A549 (cell line): ENCODE data around the gene IP6K3. TPM values are rescaled to one million over a fixed set of nuclear protein-coding genes. Genes with fewer than 3 reads are reported as not detected.

ENCODE experiments used
- ATAC-seq, 2 experiments: fragments of 200-7000 bp in 1 of 2; fragments of >200 bp in 1 of 2; cut with Nextera tagmentation in 1 of 2; cut with Tn5 transposase in 1 of 2; 3 replicates each; pipeline versions ENCODE4 v1.8.0 to v1.9.1; 2018 to 2020; ENCODE audit warnings: mild to moderate bottlenecking in 1 of 2, moderate library complexity in 1 of 2
- CTCF ChIA-PET: fragments of 300-600 bp; sonication (Branson Sonifier 250); formaldehyde crosslinking; extraction: SDS; loops from one replicate; lab custom pipeline; 2021; ENCODE audit warnings: antibody characterized with exemption, inconsistent platforms; lab: Yijun Ruan, JAX
- POLR2A ChIA-PET: fragments of 350-600 bp; formaldehyde crosslinking; extraction: SDS; loops from one replicate; lab custom pipeline; 2021; ENCODE audit warnings: antibody characterized with exemption, inconsistent platforms; lab: Yijun Ruan, JAX
- DNase-seq, 2 experiments: peaks; one replicate each; pipeline versions ENCODE4 v3.0.0 to v3.0.0-alpha.2; 2011 to 2016; ENCODE audit warnings: low read depth in 1 of 2, low spot score in 1 of 2
- FAIRE-seq: peaks from 2 replicates; lab custom pipeline; 2011; peaks lifted over from hg19 to GRCh38; lab: Jason Lieb, UNC
- H3K27ac ChIP-seq, 2 experiments: fragments of >200 bp; sonication (Bioruptor Twin); formaldehyde crosslinking; 3 replicates each; pipeline ENCODE4 v1.5.1; 2016 to 2017
- H3K4me1 ChIP-seq: fragments of >200 bp; sonication (Bioruptor Twin); formaldehyde crosslinking; 3 replicates; pipeline ENCODE4 v1.6.1; 2016
- H3K4me2 ChIP-seq: fragments of >200 bp; sonication (Bioruptor Twin); formaldehyde crosslinking; 3 replicates; pipeline ENCODE4 v1.6.1; 2016
- H3K4me3 ChIP-seq: fragments of >200 bp; sonication (Bioruptor Twin); formaldehyde crosslinking; 3 replicates; pipeline ENCODE4 v1.5.1; 2016
- H3K9me3 ChIP-seq: fragments of >200 bp; sonication (Bioruptor Twin); formaldehyde crosslinking; 3 replicates; pipeline ENCODE4 v1.6.1; 2016
- BCL3 ChIP-seq: fragments of >200 bp; sonication (Bioruptor Twin); formaldehyde crosslinking; IDR thresholded peaks from 3 replicates; pipeline ENCODE4 v1.6.1; 2016
- BHLHE40 ChIP-seq: IDR thresholded peaks from 2 replicates; pipeline ENCODE4 v1.6.1; 2012; ENCODE audit warnings: low read depth, low read length, inconsistent platforms
- CTCF ChIP-seq: fragments of >200 bp; sonication (Bioruptor Twin); formaldehyde crosslinking; IDR thresholded peaks from 3 replicates; pipeline ENCODE4 v1.5.1; 2016
- E2F6 ChIP-seq: IDR thresholded peaks from 2 replicates; pipeline ENCODE4 v1.6.1; 2012; ENCODE audit warnings: low read depth, borderline replicate concordance
- ELK1 ChIP-seq: fragments of 150-350 bp; IDR thresholded peaks from 2 replicates; pipeline ENCODE4 v1.6.1; 2014; ENCODE audit warnings: low read depth, mild to moderate bottlenecking, low read length
- EP300 ChIP-seq, 2 experiments: fragments of >200 bp; sonication (Bioruptor Twin); formaldehyde crosslinking; IDR thresholded peaks; 2 replicates in 1 of 2; 3 replicates in 1 of 2; pipeline ENCODE4 v1.6.1; 2016 to 2017
- FOSL2 ChIP-seq, 2 experiments: fragments of 450-650 bp in 1 of 2; fragments of >200 bp in 1 of 2; sonication (Bioruptor Twin) in 1 of 2; formaldehyde crosslinking; IDR thresholded peaks; 2 replicates each; pipeline versions ENCODE4 v1.5.0 to v1.6.1; 2016 to 2020; ENCODE audit warnings: mild to moderate bottlenecking in 1 of 2, moderate library complexity in 1 of 2
- HDAC2 ChIP-seq: fragments of 200-600 bp; sonication (generic); IDR thresholded peaks from 2 replicates; pipeline ENCODE4 v1.6.1; 2016
- JUNB ChIP-seq: fragments of >200 bp; sonication (Bioruptor Twin); formaldehyde crosslinking; IDR thresholded peaks from 2 replicates; pipeline ENCODE4 v1.6.1; 2016
- KDM5A ChIP-seq: fragments of 200-600 bp; sonication (generic); IDR thresholded peaks from 2 replicates; pipeline ENCODE4 v1.6.1; 2016; ENCODE audit warnings: antibody characterized with exemption, mild to moderate bottlenecking
- MAFK ChIP-seq: fragments of 450-650 bp; IDR thresholded peaks from 2 replicates; pipeline ENCODE4 v1.6.1; 2014; ENCODE audit not compliant: partially characterized antibody
- NPAS2 ChIP-seq: fragments of 250-450 bp; sonication (Bioruptor Pico); IDR thresholded peaks from 2 replicates; pipeline ENCODE4 v1.8.0; 2022; ENCODE audit warnings: mild to moderate bottlenecking, moderate library complexity, borderline replicate concordance
- NR3C1 ChIP-seq: fragments of >200 bp; sonication (Bioruptor Twin); formaldehyde crosslinking; IDR thresholded peaks from 3 replicates; pipeline ENCODE4 v1.6.1; 2017
- POLR2A ChIP-seq: IDR thresholded peaks from 2 replicates; pipeline ENCODE4 v1.6.1; 2012; ENCODE audit warnings: mild to moderate bottlenecking, low read length
- RAD21 ChIP-seq, 2 experiments: fragments of >200 bp in 1 of 2; sonication (Bioruptor Twin) in 1 of 2; formaldehyde crosslinking in 1 of 2; IDR thresholded peaks in 1 of 2; conservative IDR thresholded peaks in 1 of 2; 2 replicates in 1 of 2; 3 replicates in 1 of 2; pipeline ENCODE4 v1.6.1; 2012 to 2018; ENCODE audit warnings: inconsistent platforms in 1 of 2
- SREBF2 ChIP-seq: fragments of 450-650 bp; IDR thresholded peaks from 2 replicates; pipeline ENCODE4 v1.6.1; 2014; ENCODE audit warnings: mild to moderate bottlenecking, moderate library complexity
- TFCP2L1 ChIP-seq: fragments of 250-450 bp; sonication (Bioruptor Pico); IDR thresholded peaks from 2 replicates; pipeline ENCODE4 v1.5.0; 2021; ENCODE audit warnings: mild to moderate bottlenecking
- USF2 ChIP-seq: fragments of 450-650 bp; IDR thresholded peaks from 2 replicates; pipeline ENCODE4 v1.6.1; 2014; ENCODE audit warnings: antibody characterized with exemption
- WGBS: methylation state at CpG from one replicate; pipeline ENCODE4 v1.1.6; 2017; ENCODE audit errors: missing lambda C conversion rate; 5-methylcytosine and 5-hydroxymethylcytosine counted together
- polyA plus RNA-seq, 4 experiments: library from polyadenylated mRNA; depleted of rRNA in 3 of 4; stranded (reverse); fragments of >200 nt; fragmentation: RNase III in 1 of 4; extraction: RNeasy Plus Mini Kit Qiagen cat#74134 plus additional on column Dnase treatment in 1 of 4; gene quantifications; 2 replicates in 3 of 4; 3 replicates in 1 of 4; pipeline ENCODE4 v1.2.3, GENCODE V29; 2011 to 2017

The IP6K3 gene
- polyA plus RNA-seq, 2 of the 4 experiments (the other 2 are of a cell fraction) = 0.03 to 0.12 TPM

GRCh38 chr6:33719326-33719987, 27.2 kb downstream of the IP6K3 start:
- no peak overlapping the region for H3K4me3 ChIP-seq
- H3K9me3 ChIP-seq = no peaks in the 10 kb centered on the region
- DNase-seq (no peak), ATAC-seq (no peak), FAIRE-seq (no peak)
- no peak overlapping the region for H3K4me2 ChIP-seq
- 75% methylated on average over 11 of the region's 11 CpGs for WGBS
- ChIA-PET CTCF (interaction anchor here (1.0 to 1.3 kb wide), 2 partner anchors 43 to 435 kb away, joined by 3 to 5 read pairs; no protein-coding TSS in a partner anchor), POLR2A (no interaction called here)
- no peaks in the 10 kb centered on the region for H3K4me1 ChIP-seq
- H3K27ac ChIP-seq = no peak overlapping the region
- TF ChIP-seq RAD21 (conservative IDR thresholded peaks at IDR 0.05 in 1 of 2, IDR thresholded peaks at IDR 0.05 in 1 of 2) (no peak), ELK1 (no peak), HDAC2 (no peak), USF2 (no peak), BHLHE40 (no peak), TFCP2L1 (no peak), KDM5A (no peak), POLR2A (no peak), E2F6 (no peak), BCL3 (no peak), CTCF (no peak), JUNB (no peak), EP300 (IDR thresholded peaks at IDR 0.05) (no peak), NR3C1 (no peak), MAFK (no peak), FOSL2 (IDR thresholded peaks at IDR 0.05) (no peak), FOSL2 (CRISPR knock-in tag; IDR thresholded peaks at IDR 0.05) (no peak)

GRCh38 chr6:33718713-33719112, 28.0 kb downstream of the IP6K3 start:
- Histone ChIP-seq H3K4me1 (no peaks in the 10 kb centered on the region), H3K27ac (no peak overlapping the region), H3K9me3 (no peaks in the 10 kb centered on the region), H3K4me3 (no peak overlapping the region), H3K4me2 (no peak overlapping the region)
- POLR2A ChIA-PET = no interaction called here
- FAIRE-seq (no peak), DNase-seq (no peak), ATAC-seq (no peak)
- no peak for TF ChIP-seq SREBF2
- no peak for TF ChIP-seq NPAS2 (CRISPR knock-in tag)
- CTCF ChIA-PET = interaction anchor here (0.9 kb wide), 2 partner anchors 17 to 26 kb away, joined by 3 to 4 read pairs; no protein-coding TSS in a partner anchor
- WGBS = 94% methylated on average over 2 of the region's 2 CpGs
